CD4-positive, CD25-positive, alpha-beta regulatory T cell (primary cell): Measurements from ENCODE around the gene LGALS14. TPM values are rescaled to one million over a fixed set of nuclear protein-coding genes. Genes with fewer than 3 reads are reported as not detected.
"Not testable (repeated sequence)": the region's sequence is repeated elsewhere in the genome, so short reads cannot be mapped to it uniquely, and the experiment has no call there.

Experiments used
- ATAC-seq, 2 donors: fragments of 150-1000 bp; cut with Tn5 transposase; one replicate each; pipeline ENCODE4 v1.10.0; 2021; ENCODE audit warnings: low read depth in 2 of 2, moderate number of reproducible peaks in 2 of 2, moderate library complexity in 1 of 2
- DNase-seq, 3 donors: peaks; one replicate each; pipeline versions ENCODE4 v3.0.0 to v3.0.0-alpha.2; 2012 to 2022; ENCODE audit warnings: mixed read lengths in 1 of 3
- H3K27ac ChIP-seq: one replicate; pipeline ENCODE4 v1.7.0; 2013; ENCODE audit warnings: mild to moderate bottlenecking, low read length; ENCODE audit not compliant: insufficient read depth, poor library complexity, severe bottlenecking
- H3K27me3 ChIP-seq: one replicate; pipeline ENCODE4 v1.7.0; 2013; ENCODE audit warnings: low read length; ENCODE audit not compliant: control insufficient read depth, insufficient read depth
- H3K36me3 ChIP-seq: one replicate; pipeline ENCODE4 v1.7.0; 2013; ENCODE audit warnings: mild to moderate bottlenecking, low read length, moderate library complexity; ENCODE audit not compliant: control insufficient read depth, insufficient read depth
- H3K4me1 ChIP-seq: 2 replicates; pipeline ENCODE4 v1.7.0; 2013; ENCODE audit warnings: mild to moderate bottlenecking, low read length; ENCODE audit not compliant: insufficient read depth, control insufficient read depth, poor library complexity, severe bottlenecking
- H3K4me3 ChIP-seq: one replicate; pipeline ENCODE4 v1.7.0; 2013; ENCODE audit warnings: low read depth, mild to moderate bottlenecking, low read length, moderate library complexity
- H3K9me3 ChIP-seq, 2 experiments: 1 replicate in 1 of 2; 2 replicates in 1 of 2; pipeline ENCODE4 v1.7.0; 2013; ENCODE audit warnings: low read length in 2 of 2, mild to moderate bottlenecking in 1 of 2, moderate library complexity in 1 of 2; ENCODE audit not compliant: control insufficient read depth in 2 of 2
- H3K27ac Mint-ChIP-seq, 3 donors: one replicate each; pipeline ENCODE4 v1.8.0; 2020 to 2022; ENCODE audit warnings: mild to moderate bottlenecking in 3 of 3, mixed read lengths in 3 of 3, moderate library complexity in 2 of 3
- H3K27me3 Mint-ChIP-seq: one replicate; pipeline ENCODE4 v1.8.0; 2022; ENCODE audit warnings: mild to moderate bottlenecking, mixed read lengths
- H3K36me3 Mint-ChIP-seq: one replicate; pipeline ENCODE4 v1.8.0; 2020; ENCODE audit warnings: mixed read lengths
- H3K4me1 Mint-ChIP-seq, 4 donors: one replicate each; pipeline ENCODE4 v1.8.0; 2020 to 2022; ENCODE audit warnings: mixed read lengths in 4 of 4, mild to moderate bottlenecking in 1 of 4
- H3K4me3 Mint-ChIP-seq, 4 donors: one replicate each; pipeline ENCODE4 v1.8.0; 2020 to 2022; ENCODE audit warnings: mild to moderate bottlenecking in 4 of 4, mixed read lengths in 4 of 4, moderate library complexity in 3 of 4
- H3K9me3 Mint-ChIP-seq, 7 donors: one replicate each; pipeline ENCODE4 v1.8.0; 2020 to 2022; ENCODE audit warnings: mixed read lengths in 7 of 7, mild to moderate bottlenecking in 3 of 7, moderate library complexity in 2 of 7
- polyA plus RNA-seq, 4 donors: library from polyadenylated mRNA; unstranded; fragments of 300-500 nt; fragmentation: Illumina TruSeq; gene quantifications; one replicate each; pipeline ENCODE4 v1.2.3, GENCODE V29; 2021
- total RNA-seq: library from RNA; stranded (reverse); gene quantifications from one replicate; pipeline ENCODE4 v1.2.3, GENCODE V29; 2022

LGALS14 gene
- total and polyA plus RNA-seq, 5 donors from 2014 or later = 0.73 TPM; not detected in 4

GRCh38 chr19:39671739-39672363 is 32.4 kb upstream of the LGALS14 start:
- Mint-ChIP-seq H3K36me3 (no peaks in the 10 kb centered on the region), H3K4me3 (no peak overlapping the region), H3K9me3 (peaks cover 0 to 2% (median 0%) of the 10 kb centered on the region in 7 donors), H3K4me1 (peaks cover 6 to 11% (median 9%) of the 10 kb centered on the region in 4 donors), H3K27me3 (peaks cover 13% of the 10 kb centered on the region), H3K27ac (peak overlapping the region in 2 of 3 donors; percentile 10 to 45)
- Histone ChIP-seq H3K27ac (no peak overlapping the region), H3K36me3 (no peaks in the 10 kb centered on the region), H3K4me3 (no peak overlapping the region), H3K27me3 (peaks cover 7% of the 10 kb centered on the region), H3K4me1 (no peaks in the 10 kb centered on the region), H3K9me3 (no peaks in the 10 kb centered on the region)
- peak; percentile 33 to 79 (median 46) for DNase-seq
- peak; percentile 53 to 73 for ATAC-seq

- no peak overlapping the region for H3K27ac ChIP-seq
- no peak for DNase-seq
- Mint-ChIP-seq H3K27ac (peak overlapping the region in 1 of 3 donors; percentile 45), H3K9me3 (peaks cover 0 to 2% (median 0%) of the 10 kb centered on the region in 7 donors), H3K4me3 (no peak overlapping the region), H3K27me3 (peaks cover 11% of the 10 kb centered on the region), H3K4me1 (peaks cover 8 to 12% (median 11%) of the 10 kb centered on the region in 4 donors), H3K36me3 (no peaks in the 10 kb centered on the region)
- H3K4me1 ChIP-seq = no peaks in the 10 kb centered on the region
- H3K4me3 ChIP-seq = no peak overlapping the region
- peaks cover 7% of the 10 kb centered on the region for H3K27me3 ChIP-seq
- no peak for ATAC-seq
- H3K36me3 ChIP-seq = no peaks in the 10 kb centered on the region
- H3K9me3 ChIP-seq = no peaks in the 10 kb centered on the region
Observed at GRCh38 chr19:39672473-39672872, 31.8 kb upstream of the LGALS14 start.

- Mint-ChIP-seq H3K4me1 (peaks cover 13 to 22% (median 22%) of the 10 kb centered on the region in 4 donors), H3K27me3 (peaks cover 11% of the 10 kb centered on the region)
- H3K27ac ChIP-seq, H3K4me3 ChIP-seq, H3K36me3 Mint-ChIP-seq, H3K4me3 Mint-ChIP-seq, H3K27me3 ChIP-seq, ATAC-seq, H3K36me3 ChIP-seq, H3K9me3 ChIP-seq, H3K9me3 Mint-ChIP-seq, H3K27ac Mint-ChIP-seq: not testable (repeated sequence)
- peaks cover 10% of the 10 kb centered on the region for H3K4me1 ChIP-seq
- peak in 1 of 3 donors; percentile 54 for DNase-seq
Observed at GRCh38 chr19:39673862-39674261, 30.4 kb upstream of the LGALS14 start.

GRCh38 chr19:39676004-39676403 is 28.3 kb upstream of the LGALS14 start:
- DNase-seq (peak in 1 of 3 donors; percentile 75), ATAC-seq (no peak)
- Histone ChIP-seq H3K27me3 (peaks cover 2% of the 10 kb centered on the region), H3K4me1 (peaks cover 27% of the 10 kb centered on the region), H3K27ac (no peak overlapping the region), H3K4me3 (no peak overlapping the region), H3K36me3 (no peaks in the 10 kb centered on the region), H3K9me3 (no peaks in the 10 kb centered on the region)
- H3K4me3 Mint-ChIP-seq = peak overlapping the region in 2 of 4 donors; percentile 10 to 34
- peaks cover 5% of the 10 kb centered on the region for H3K27me3 Mint-ChIP-seq
- H3K9me3 Mint-ChIP-seq = no peaks in the 10 kb centered on the region
- peaks cover 20 to 41% (median 33%) of the 10 kb centered on the region in 4 donors for H3K4me1 Mint-ChIP-seq
- H3K27ac Mint-ChIP-seq = peak overlapping the region in 1 of 3 donors; percentile 72
- H3K36me3 Mint-ChIP-seq = no peaks in the 10 kb centered on the region

GRCh38 chr19:39677961-39678889 is 26.1 kb upstream of the LGALS14 start:
- Histone ChIP-seq H3K4me3 (peak overlapping the region; percentile 75), H3K9me3 (no peaks in the 10 kb centered on the region), H3K27ac (peak overlapping the region; percentile 59), H3K36me3 (no peaks in the 10 kb centered on the region), H3K27me3 (no peaks in the 10 kb centered on the region), H3K4me1 (peaks cover 27% of the 10 kb centered on the region)
- Mint-ChIP-seq H3K36me3 (no peaks in the 10 kb centered on the region), H3K27ac (peak overlapping the region; percentile 27 to 94 (median 93)), H3K9me3 (no peaks in the 10 kb centered on the region), H3K27me3 (no peaks in the 10 kb centered on the region), H3K4me1 (peaks cover 20 to 37% (median 30%) of the 10 kb centered on the region in 4 donors), H3K4me3 (peak overlapping the region; percentile 3 to 85 (median 31))
- DNase-seq (peak in 1 of 3 donors; percentile 61), ATAC-seq (no peak)

GRCh38 chr19:39679056-39679790 is 25.1 kb upstream of the LGALS14 start:
- Histone ChIP-seq H3K9me3 (no peaks in the 10 kb centered on the region), H3K36me3 (no peaks in the 10 kb centered on the region), H3K4me1 (peaks cover 27% of the 10 kb centered on the region), H3K27me3 (no peaks in the 10 kb centered on the region), H3K27ac (peak overlapping the region; percentile 59), H3K4me3 (peak overlapping the region; percentile 75)
- H3K27me3 Mint-ChIP-seq = no peaks in the 10 kb centered on the region
- DNase-seq (peak in 2 of 3 donors; percentile 9 to 76), ATAC-seq (peak; percentile 71 to 73)
- H3K36me3 Mint-ChIP-seq = no peaks in the 10 kb centered on the region
- H3K4me1 Mint-ChIP-seq = peaks cover 20 to 37% (median 29%) of the 10 kb centered on the region in 4 donors
- peak overlapping the region; percentile 90 to 93 (median 93) for H3K27ac Mint-ChIP-seq
- H3K4me3 Mint-ChIP-seq = peak overlapping the region; percentile 72 to 85 (median 74)
- no peaks in the 10 kb centered on the region for H3K9me3 Mint-ChIP-seq

- ATAC-seq (no peak), DNase-seq (no peak)
- H3K4me3 Mint-ChIP-seq = peak overlapping the region; percentile 72 to 85 (median 74)
- Histone ChIP-seq H3K27ac (peak overlapping the region; percentile 59), H3K9me3 (no peaks in the 10 kb centered on the region), H3K4me3 (peak overlapping the region; percentile 75), H3K27me3 (no peaks in the 10 kb centered on the region), H3K36me3 (no peaks in the 10 kb centered on the region), H3K4me1 (peaks cover 27% of the 10 kb centered on the region)
- H3K9me3 Mint-ChIP-seq = no peaks in the 10 kb centered on the region
- H3K27ac Mint-ChIP-seq = peak overlapping the region; percentile 90 to 93 (median 93)
- peaks cover 20 to 37% (median 29%) of the 10 kb centered on the region in 4 donors for H3K4me1 Mint-ChIP-seq
- no peaks in the 10 kb centered on the region for H3K36me3 Mint-ChIP-seq
- no peaks in the 10 kb centered on the region for H3K27me3 Mint-ChIP-seq
Observed at GRCh38 chr19:39679791-39680168, 24.5 kb upstream of the LGALS14 start.
